K562 (cell line): ENCODE data around the gene SCAMP1. TPM values are rescaled to one million over a fixed set of nuclear protein-coding genes. Genes with fewer than 3 reads are reported as not detected.

ENCODE experiments used
- ATAC-seq: fragments of 200-7000 bp; cut with Tn5 transposase; 3 replicates; pipeline ENCODE4 v1.9.1; 2020; ENCODE audit warnings: moderate library complexity
- BruUV-seq: library from RNA; stranded (reverse); fragments of 400-500 nt; replicated peaks from 2 replicates; lab custom pipeline; 2021; lab: Mats Ljungman, UMichigan
- CTCF ChIA-PET: fragments of 300-600 bp; formaldehyde crosslinking; extraction: SDS; loops from one replicate; lab custom pipeline; 2021; ENCODE audit warnings: low intra/inter-chr PET ratio; lab: Yijun Ruan, JAX
- POLR2A ChIA-PET: fragments of 300-600, 350-650 bp; sonication (Branson Sonifier 250); formaldehyde crosslinking; extraction: SDS; loops from one replicate; lab custom pipeline; 2021; ENCODE audit warnings: antibody characterized with exemption, inconsistent platforms; lab: Yijun Ruan, JAX
- DNase-seq, 4 experiments: peaks; one replicate each; pipeline versions ENCODE4 v3.0.0 to v3.0.0-alpha.2; 2011 to 2018; ENCODE audit warnings: low spot score in 3 of 4, mixed read lengths in 3 of 4; ENCODE audit errors: extremely low read depth in 1 of 4
- FAIRE-seq: peaks from 2 replicates; lab custom pipeline; 2011; peaks lifted over from hg19 to GRCh38; lab: Jason Lieb, UNC
- H2AFZ ChIP-seq: 2 replicates; pipeline ENCODE4 v1.6.0; 2011; ENCODE audit warnings: low read depth, low read length, control low read depth, inconsistent platforms
- H3K27ac ChIP-seq: fragments of 200-600 bp; 3 replicates; pipeline ENCODE4 v1.8.0; 2011; ENCODE audit warnings: low read depth, mild to moderate bottlenecking, control low read depth, inconsistent platforms, low read length, moderate library complexity, mixed read lengths; ENCODE audit errors: extremely low read depth
- H3K27me3 ChIP-seq, 2 experiments: fragments of 300-600 bp in 1 of 2; 2 replicates in 1 of 2; 3 replicates in 1 of 2; pipeline versions ENCODE4 v1.6.0 to v1.8.0; 2011; ENCODE audit warnings: inconsistent platforms in 2 of 2, low read length in 2 of 2, mild to moderate bottlenecking in 1 of 2, mixed read lengths in 1 of 2, moderate library complexity in 1 of 2; ENCODE audit not compliant: control insufficient read depth in 2 of 2, insufficient read depth in 2 of 2
- H3K36me3 ChIP-seq: fragments of 300-600 bp; 3 replicates; pipeline ENCODE4 v1.8.0; 2011; ENCODE audit warnings: mild to moderate bottlenecking, low read length, inconsistent platforms; ENCODE audit not compliant: control insufficient read depth, insufficient read depth
- H3K4me1 ChIP-seq, 2 experiments: fragments of 200-600 bp in 1 of 2; replicated peaks in 1 of 2; 2 replicates in 1 of 2; 3 replicates in 1 of 2; pipeline versions ENCODE4 v1.5.1 to v1.8.0; 2011; ENCODE audit warnings: inconsistent platforms in 2 of 2, low read length in 2 of 2, mild to moderate bottlenecking in 1 of 2, mixed read lengths in 1 of 2, moderate library complexity in 1 of 2; ENCODE audit not compliant: control insufficient read depth in 2 of 2, insufficient read depth in 2 of 2
- H3K4me2 ChIP-seq: 2 replicates; pipeline ENCODE4 v1.6.1; 2011; ENCODE audit warnings: low read length, control low read depth, inconsistent platforms, mixed read lengths; ENCODE audit not compliant: insufficient read depth
- H3K4me3 ChIP-seq: fragments of 200-600 bp; sonication (generic), shearing (Covaris generic); 2 replicates; pipeline ENCODE4 v1.5.1; 2016; ENCODE audit warnings: control low read depth, inconsistent platforms
- H3K79me2 ChIP-seq: fragments of 200-600 bp; 3 replicates; pipeline ENCODE4 v1.8.0; 2011; ENCODE audit warnings: low read length, inconsistent platforms; ENCODE audit not compliant: control insufficient read depth, insufficient read depth
- H3K9ac ChIP-seq, 2 experiments: 2 replicates each; pipeline versions ENCODE4 v1.6.0 to v1.6.1; 2011; ENCODE audit warnings: low read depth in 2 of 2, low read length in 2 of 2, control low read depth in 1 of 2, inconsistent platforms in 1 of 2, mild to moderate bottlenecking in 1 of 2, mixed read lengths in 1 of 2; ENCODE audit not compliant: insufficient read depth in 1 of 2
- H3K9me1 ChIP-seq: one replicate; pipeline ENCODE4 v1.6.0; 2011; ENCODE audit warnings: inconsistent platforms, mild to moderate bottlenecking, low read length, moderate library complexity; ENCODE audit not compliant: control insufficient read depth, insufficient read depth
- H3K9me3 ChIP-seq: replicated peaks from 2 replicates; pipeline ENCODE4 v1.5.1; 2011; ENCODE audit warnings: low read depth, low read length, inconsistent platforms; ENCODE audit not compliant: control insufficient read depth, insufficient read depth
- H4K20me1 ChIP-seq: replicated peaks from 2 replicates; pipeline ENCODE4 v1.6.1; 2011; ENCODE audit warnings: low read length, inconsistent platforms, mixed read lengths; ENCODE audit not compliant: control insufficient read depth, insufficient read depth
- BRCA1 ChIP-seq, 2 experiments: fragments of 450-650 bp in 1 of 2; sonication (generic) in 1 of 2; formaldehyde crosslinking in 1 of 2; IDR thresholded peaks; 2 replicates each; pipeline versions ENCODE4 v1.5.0 to v1.6.1; 2017 to 2020; ENCODE audit warnings: mild to moderate bottlenecking in 1 of 2, missing genetic modification reagents in 1 of 2
- KLF16 ChIP-seq: IDR thresholded peaks from 2 replicates; pipeline ENCODE4 v1.6.1; 2016; ENCODE audit warnings: antibody characterized with exemption
- RAD21 ChIP-seq, 2 experiments: fragments of 250-450 bp in 1 of 2; fragments of 450-650 bp in 1 of 2; sonication (Bioruptor Pico) in 1 of 2; formaldehyde crosslinking in 1 of 2; IDR thresholded peaks in 1 of 2; conservative IDR thresholded peaks in 1 of 2; 2 replicates each; pipeline versions ENCODE4 v1.4.0 to v1.8.0; 2020 to 2022; ENCODE audit warnings: mild to moderate bottlenecking in 2 of 2, moderate library complexity in 1 of 2
- TEAD4 ChIP-seq, 2 experiments: sonication (generic) in 1 of 2; formaldehyde crosslinking in 1 of 2; IDR thresholded peaks; 2 replicates each; pipeline versions ENCODE4 v1.6.1 to v1.8.0; 2012 to 2022; ENCODE audit warnings: borderline replicate concordance in 1 of 2, inconsistent platforms in 1 of 2, low read length in 1 of 2, mild to moderate bottlenecking in 1 of 2, missing genetic modification reagents in 1 of 2
- WGBS: fragments of 100-300 bp; shearing (Covaris generic); methylation state at CpG from one replicate; pipeline ENCODE4 v1.1.6; 2016; ENCODE audit warnings: low coverage, mixed read lengths; ENCODE audit not compliant: insufficient coverage; ENCODE audit errors: missing lambda C conversion rate; 5-methylcytosine and 5-hydroxymethylcytosine counted together
- in situ Hi-C: fragments of 300-500 bp; cut with MboI; formaldehyde crosslinking; loops from 4 replicates; pipeline ENCODE4 v1.15.0; 2018; ENCODE audit warnings: inconsistent platforms, mixed read lengths
- intact Hi-C: fragments of 100-400 bp; cut with micrococcal nuclease; formaldehyde crosslinking; loops from 2 replicates; pipeline ENCODE4 v1.14.2; 2022
- polyA plus RNA-seq, 8 experiments: library from polyadenylated mRNA; depleted of rRNA in 4 of 8; stranded (reverse) in 5 of 8; unstranded in 3 of 8; fragments of >200 nt; fragmentation: Nextera tagmentation in 2 of 8; fragmentation: Illumina TruSeq in 1 of 8; extraction: Ambion mirVana in 2 of 8; extraction: Trizol in 1 of 8; gene quantifications; 2 replicates each; pipeline versions ENCODE4 v1.2.1 to v1.2.3, GENCODE V29; 2011 to 2014; ENCODE audit warnings: inconsistent platforms in 1 of 8, missing spikeins in 1 of 8
- total RNA-seq, 7 experiments: library from RNA; depleted of rRNA in 6 of 7; stranded (reverse); fragments of >200 nt in 6 of 7; fragmentation: Illumina TruSeq in 2 of 7; extraction: Trizol in 2 of 7; gene quantifications; 2 replicates each; pipeline versions ENCODE4 v1.2.1 to v1.2.3, GENCODE V29; 2011 to 2021; ENCODE audit warnings: low replicate concordance in 1 of 7
- TF ChIP-seq, protein P1 (sequence below): IDR thresholded peaks from 2 replicates; pipeline ENCODE4 v1.6.1; 2012; ENCODE audit warnings: low read depth, low read length, improper control_type of control experiment, borderline replicate concordance
- TF ChIP-seq, protein P2 (sequence below), 3 experiments: IDR thresholded peaks in 2 of 3; conservative IDR thresholded peaks in 1 of 3; 2 replicates each; pipeline ENCODE4 v1.5.1; 2011 to 2012; ENCODE audit warnings: low read length in 3 of 3, mild to moderate bottlenecking in 3 of 3, control low read depth in 2 of 3, improper control_type of control experiment in 1 of 3, inconsistent platforms in 1 of 3, low read depth in 1 of 3, mixed read lengths in 1 of 3, moderate library complexity in 1 of 3; ENCODE audit not compliant: insufficient read depth in 2 of 3
- TF ChIP-seq, protein P3 (sequence below), 2 experiments: fragments of 450-650 bp; formaldehyde crosslinking in 1 of 2; IDR thresholded peaks; 2 replicates each; pipeline versions ENCODE4 v1.4.0 to v1.6.1; 2014 to 2020; ENCODE audit warnings: mild to moderate bottlenecking in 2 of 2, borderline replicate concordance in 1 of 2, low read depth in 1 of 2

The SCAMP1 gene
- total and polyA plus RNA-seq, 9 of the 15 experiments (the other 6 are each of a cell fraction or from before 2014, with no cell fraction given), result 5.4 to 23.9 (median 13.8) TPM

DNA sequence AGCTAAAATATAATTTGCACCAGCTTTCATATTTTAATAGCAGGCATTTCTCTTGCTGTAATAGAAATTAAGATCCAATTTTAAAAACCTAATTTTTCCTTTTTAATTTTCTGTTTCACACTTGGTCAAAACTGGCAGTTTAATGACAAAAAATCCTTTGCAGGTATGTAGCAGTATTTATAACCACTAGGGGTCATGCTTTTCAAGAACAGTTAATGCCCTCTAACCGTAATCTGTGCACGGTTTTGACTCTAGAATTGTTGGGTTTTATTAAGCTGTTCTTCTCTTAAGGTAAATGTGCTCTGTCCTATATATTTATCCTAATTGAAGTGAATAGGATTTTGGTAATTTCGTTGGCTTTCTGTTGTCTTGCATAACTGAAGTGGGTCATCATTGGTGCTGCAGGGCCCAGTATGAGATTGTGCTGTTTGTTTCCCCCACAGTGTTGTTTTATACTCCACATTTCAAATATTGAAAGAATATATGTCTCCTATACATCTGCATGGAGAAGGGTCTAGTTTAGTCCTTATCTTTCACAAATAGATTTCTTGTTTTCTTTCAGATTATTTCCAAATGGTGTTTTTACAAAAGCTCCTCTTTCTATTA lies 107.4 kb downstream of the SCAMP1 start:
- H3K4me1 ChIP-seq, result peaks cover 0 to 5% of the 10 kb centered on the region in 2 experiments; a peak in 1 of 5 replicates
- FAIRE-seq (no peak), ATAC-seq (peak; percentile 81), DNase-seq (peak; percentile 26 to 44 (median 39))
- no peak overlapping the region for H3K9ac ChIP-seq
- in situ Hi-C loops, result loop anchor here (10.0 kb wide), 1 partner anchor 167 kb away; no protein-coding TSS in a partner anchor
- H3K9me1 ChIP-seq, result no peaks in the 10 kb centered on the region
- no peaks in the 10 kb centered on the region for H4K20me1 ChIP-seq
- H2AFZ ChIP-seq, result no peak overlapping the region
- H3K79me2 ChIP-seq, result no peaks in the 10 kb centered on the region
- no peaks in the 10 kb centered on the region for H3K27me3 ChIP-seq
- no peak overlapping the region for H3K27ac ChIP-seq
- no peak overlapping the region for H3K4me2 ChIP-seq
- H3K36me3 ChIP-seq, result no peaks in the 10 kb centered on the region
- WGBS, result 10% methylated on average over 3 of the region's 3 CpGs
- CTCF ChIA-PET, result interaction anchor here (0.6 to 1.0 kb wide), 4 partner anchors 147 to 665 kb away, joined by 3 to 5 read pairs (median 3); no protein-coding TSS in a partner anchor
- H3K4me3 ChIP-seq, result no peak overlapping the region
- no TSS peak for BruUV-seq
- no peaks in the 10 kb centered on the region for H3K9me3 ChIP-seq
- POLR2A ChIA-PET, result no interaction called here
- intact Hi-C loops, result no loop called here
- TF ChIP-seq, protein P1, sequence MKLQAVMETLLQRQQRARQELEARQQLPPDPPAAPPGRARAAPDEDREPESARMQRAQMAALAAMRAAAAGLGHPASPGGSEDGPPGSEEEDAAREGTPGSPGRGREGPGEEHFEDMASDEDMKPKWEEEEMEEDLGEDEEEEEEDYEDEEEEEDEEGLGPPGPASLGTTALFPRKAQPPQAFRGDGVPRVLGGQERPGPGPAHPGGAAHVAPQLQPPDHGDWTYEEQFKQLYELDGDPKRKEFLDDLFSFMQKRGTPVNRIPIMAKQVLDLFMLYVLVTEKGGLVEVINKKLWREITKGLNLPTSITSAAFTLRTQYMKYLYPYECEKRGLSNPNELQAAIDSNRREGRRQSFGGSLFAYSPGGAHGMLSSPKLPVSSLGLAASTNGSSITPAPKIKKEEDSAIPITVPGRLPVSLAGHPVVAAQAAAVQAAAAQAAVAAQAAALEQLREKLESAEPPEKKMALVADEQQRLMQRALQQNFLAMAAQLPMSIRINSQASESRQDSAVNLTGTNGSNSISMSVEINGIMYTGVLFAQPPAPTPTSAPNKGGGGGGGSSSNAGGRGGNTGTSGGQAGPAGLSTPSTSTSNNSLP, result 0 out of 2 replicates have a peak, but pooled peaks have one; percentile 28
- TF ChIP-seq, protein P2, sequence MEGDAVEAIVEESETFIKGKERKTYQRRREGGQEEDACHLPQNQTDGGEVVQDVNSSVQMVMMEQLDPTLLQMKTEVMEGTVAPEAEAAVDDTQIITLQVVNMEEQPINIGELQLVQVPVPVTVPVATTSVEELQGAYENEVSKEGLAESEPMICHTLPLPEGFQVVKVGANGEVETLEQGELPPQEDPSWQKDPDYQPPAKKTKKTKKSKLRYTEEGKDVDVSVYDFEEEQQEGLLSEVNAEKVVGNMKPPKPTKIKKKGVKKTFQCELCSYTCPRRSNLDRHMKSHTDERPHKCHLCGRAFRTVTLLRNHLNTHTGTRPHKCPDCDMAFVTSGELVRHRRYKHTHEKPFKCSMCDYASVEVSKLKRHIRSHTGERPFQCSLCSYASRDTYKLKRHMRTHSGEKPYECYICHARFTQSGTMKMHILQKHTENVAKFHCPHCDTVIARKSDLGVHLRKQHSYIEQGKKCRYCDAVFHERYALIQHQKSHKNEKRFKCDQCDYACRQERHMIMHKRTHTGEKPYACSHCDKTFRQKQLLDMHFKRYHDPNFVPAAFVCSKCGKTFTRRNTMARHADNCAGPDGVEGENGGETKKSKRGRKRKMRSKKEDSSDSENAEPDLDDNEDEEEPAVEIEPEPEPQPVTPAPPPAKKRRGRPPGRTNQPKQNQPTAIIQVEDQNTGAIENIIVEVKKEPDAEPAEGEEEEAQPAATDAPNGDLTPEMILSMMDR (IDR thresholded peaks at IDR 0.05 in 2 of 3, conservative IDR thresholded peaks at IDR 0.05 in 1 of 3; ENCODE audit: insufficient read depth in 2 of 3, low read depth in 1 of 3, low read length in 3 of 3), result peak; percentile 60 to 80 (median 65)
- TF ChIP-seq RAD21 (CRISPR knock-in tag; conservative IDR thresholded peaks at IDR 0.05 in 1 of 2, IDR thresholded peaks at IDR 0.05 in 1 of 2) (peak; percentile 73 to 84), KLF16 (0 out of 2 replicates have a peak, but pooled peaks have one; percentile 10), BRCA1 (IDR thresholded peaks at IDR 0.05) (no peak), BRCA1 (CRISPR knock-in tag; IDR thresholded peaks at IDR 0.05) (no peak), TEAD4 (IDR thresholded peaks at IDR 0.05; ENCODE audit: low read length) (0 out of 2 replicates have a peak, but pooled peaks have one; percentile 36), TEAD4 (CRISPR knock-in tag; IDR thresholded peaks at IDR 0.05; ENCODE audit: borderline replicate concordance) (no peak)
- TF ChIP-seq, protein P3, sequence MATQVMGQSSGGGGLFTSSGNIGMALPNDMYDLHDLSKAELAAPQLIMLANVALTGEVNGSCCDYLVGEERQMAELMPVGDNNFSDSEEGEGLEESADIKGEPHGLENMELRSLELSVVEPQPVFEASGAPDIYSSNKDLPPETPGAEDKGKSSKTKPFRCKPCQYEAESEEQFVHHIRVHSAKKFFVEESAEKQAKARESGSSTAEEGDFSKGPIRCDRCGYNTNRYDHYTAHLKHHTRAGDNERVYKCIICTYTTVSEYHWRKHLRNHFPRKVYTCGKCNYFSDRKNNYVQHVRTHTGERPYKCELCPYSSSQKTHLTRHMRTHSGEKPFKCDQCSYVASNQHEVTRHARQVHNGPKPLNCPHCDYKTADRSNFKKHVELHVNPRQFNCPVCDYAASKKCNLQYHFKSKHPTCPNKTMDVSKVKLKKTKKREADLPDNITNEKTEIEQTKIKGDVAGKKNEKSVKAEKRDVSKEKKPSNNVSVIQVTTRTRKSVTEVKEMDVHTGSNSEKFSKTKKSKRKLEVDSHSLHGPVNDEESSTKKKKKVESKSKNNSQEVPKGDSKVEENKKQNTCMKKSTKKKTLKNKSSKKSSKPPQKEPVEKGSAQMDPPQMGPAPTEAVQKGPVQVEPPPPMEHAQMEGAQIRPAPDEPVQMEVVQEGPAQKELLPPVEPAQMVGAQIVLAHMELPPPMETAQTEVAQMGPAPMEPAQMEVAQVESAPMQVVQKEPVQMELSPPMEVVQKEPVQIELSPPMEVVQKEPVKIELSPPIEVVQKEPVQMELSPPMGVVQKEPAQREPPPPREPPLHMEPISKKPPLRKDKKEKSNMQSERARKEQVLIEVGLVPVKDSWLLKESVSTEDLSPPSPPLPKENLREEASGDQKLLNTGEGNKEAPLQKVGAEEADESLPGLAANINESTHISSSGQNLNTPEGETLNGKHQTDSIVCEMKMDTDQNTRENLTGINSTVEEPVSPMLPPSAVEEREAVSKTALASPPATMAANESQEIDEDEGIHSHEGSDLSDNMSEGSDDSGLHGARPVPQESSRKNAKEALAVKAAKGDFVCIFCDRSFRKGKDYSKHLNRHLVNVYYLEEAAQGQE (IDR thresholded peaks at IDR 0.05; ENCODE audit: borderline replicate concordance), result peak; percentile 63; the same call in 1 of the 2 replicates
- TF ChIP-seq, protein P3 (CRISPR knock-in tag; IDR thresholded peaks at IDR 0.05; ENCODE audit: low read depth), result no peak
